ENCODE measurements around the gene NOX5.

DNA sequence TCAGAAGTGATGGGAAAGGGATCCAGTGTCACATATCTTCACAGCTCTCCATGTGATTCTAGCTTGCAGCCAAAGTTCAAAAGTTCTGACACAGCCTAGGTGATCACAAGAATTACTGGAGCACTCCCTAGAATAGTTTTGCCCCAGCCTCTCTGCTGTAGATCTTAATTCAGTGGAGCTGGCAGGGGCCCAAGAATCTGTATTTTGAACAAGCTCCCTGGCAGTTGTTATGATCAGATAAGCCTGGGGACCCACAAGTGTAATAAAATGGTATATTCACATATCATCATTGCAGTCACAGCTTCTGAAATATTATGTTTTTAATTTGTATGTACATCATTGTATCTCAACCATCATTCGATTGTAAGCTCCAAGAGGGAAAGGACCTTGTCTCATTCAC is 62.3 kb downstream of the NOX5 start:
- TF ChIP-seq, protein P1, sequence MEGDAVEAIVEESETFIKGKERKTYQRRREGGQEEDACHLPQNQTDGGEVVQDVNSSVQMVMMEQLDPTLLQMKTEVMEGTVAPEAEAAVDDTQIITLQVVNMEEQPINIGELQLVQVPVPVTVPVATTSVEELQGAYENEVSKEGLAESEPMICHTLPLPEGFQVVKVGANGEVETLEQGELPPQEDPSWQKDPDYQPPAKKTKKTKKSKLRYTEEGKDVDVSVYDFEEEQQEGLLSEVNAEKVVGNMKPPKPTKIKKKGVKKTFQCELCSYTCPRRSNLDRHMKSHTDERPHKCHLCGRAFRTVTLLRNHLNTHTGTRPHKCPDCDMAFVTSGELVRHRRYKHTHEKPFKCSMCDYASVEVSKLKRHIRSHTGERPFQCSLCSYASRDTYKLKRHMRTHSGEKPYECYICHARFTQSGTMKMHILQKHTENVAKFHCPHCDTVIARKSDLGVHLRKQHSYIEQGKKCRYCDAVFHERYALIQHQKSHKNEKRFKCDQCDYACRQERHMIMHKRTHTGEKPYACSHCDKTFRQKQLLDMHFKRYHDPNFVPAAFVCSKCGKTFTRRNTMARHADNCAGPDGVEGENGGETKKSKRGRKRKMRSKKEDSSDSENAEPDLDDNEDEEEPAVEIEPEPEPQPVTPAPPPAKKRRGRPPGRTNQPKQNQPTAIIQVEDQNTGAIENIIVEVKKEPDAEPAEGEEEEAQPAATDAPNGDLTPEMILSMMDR (IDR thresholded peaks at IDR 0.05): no peak
- no peak for TF ChIP-seq POLR2AphosphoS5 (IDR thresholded peaks at IDR 0.05)
- TF ChIP-seq POLR2A (IDR thresholded peaks at IDR 0.05): no peak

All from stomach (tissue), 4 donors.